Panc1 (cell line): ENCODE results near the gene POLE. TPM values are rescaled to one million over a fixed set of nuclear protein-coding genes. Genes with fewer than 3 reads are reported as not detected.

Source experiments
- ATAC-seq: fragments of 200-7000 bp; cut with Tn5 transposase; 2 replicates; pipeline ENCODE4 v1.9.1; 2020; ENCODE audit warnings: mild to moderate bottlenecking, moderate library complexity
- BruUV-seq: library from RNA; stranded (reverse); fragments of 400-500 nt; replicated peaks from 2 replicates; lab custom pipeline; 2021; lab: Mats Ljungman, UMichigan
- CTCF ChIA-PET: fragments of 300-600 bp; sonication (Branson Sonifier 250); formaldehyde crosslinking; loops from one replicate; lab custom pipeline; 2022; ENCODE audit warnings: antibody characterized with exemption; lab: Charles Lee
- POLR2A ChIA-PET: fragments of 300-600 bp; sonication (Branson Sonifier 250); formaldehyde crosslinking; loops from one replicate; lab custom pipeline; 2022; ENCODE audit warnings: antibody characterized with exemption; lab: Charles Lee
- DNase-seq: peaks from one replicate; pipeline ENCODE4 v3.0.0-alpha.2; 2010; ENCODE audit warnings: low read depth, low spot score
- H3K27ac ChIP-seq: 2 replicates; pipeline ENCODE4 v1.5.1; 2011; ENCODE audit warnings: mild to moderate bottlenecking, low read length, inconsistent platforms
- H3K27me3 ChIP-seq: fragments of 200-500 bp; sonication (Bioruptor generic); 2 replicates; pipeline ENCODE4 v1.6.0; 2014; ENCODE audit warnings: low read length, inconsistent platforms; ENCODE audit not compliant: control insufficient read depth, insufficient read depth
- H3K36me3 ChIP-seq: fragments of 200-500 bp; sonication (Bioruptor generic); 2 replicates; pipeline ENCODE4 v1.5.1; 2014; ENCODE audit warnings: inconsistent platforms, mild to moderate bottlenecking, low read length, moderate library complexity; ENCODE audit not compliant: control insufficient read depth, insufficient read depth
- H3K4me1 ChIP-seq: 2 replicates; pipeline ENCODE4 v1.5.1; 2011; ENCODE audit warnings: inconsistent platforms, mild to moderate bottlenecking, low read length, moderate library complexity; ENCODE audit not compliant: control insufficient read depth, insufficient read depth
- H3K4me3 ChIP-seq, 2 experiments: 2 replicates each; pipeline ENCODE4 v1.5.1; 2011 to 2012; ENCODE audit warnings: low read depth in 2 of 2, low read length in 2 of 2, mild to moderate bottlenecking in 2 of 2, inconsistent platforms in 1 of 2, moderate library complexity in 1 of 2
- H3K9me3 ChIP-seq: fragments of 200-500 bp; sonication (Bioruptor generic); 2 replicates; pipeline ENCODE4 v1.5.1; 2014; ENCODE audit warnings: low read depth, mild to moderate bottlenecking, inconsistent platforms, low read length, moderate library complexity; ENCODE audit not compliant: control insufficient read depth, insufficient read depth
- CTCF ChIP-seq: fragments of 450-650 bp; IDR thresholded peaks from 2 replicates; pipeline ENCODE4 v1.5.1; 2017; ENCODE audit warnings: mild to moderate bottlenecking
- POLR2AphosphoS5 ChIP-seq: IDR thresholded peaks from 2 replicates; pipeline ENCODE4 v1.6.1; 2012; ENCODE audit warnings: mild to moderate bottlenecking, low read depth, low read length, moderate library complexity
- REST ChIP-seq, 2 experiments: IDR thresholded peaks; 2 replicates each; pipeline ENCODE4 v1.6.1; 2011 to 2012; ENCODE audit warnings: low read depth in 2 of 2, control low read depth in 1 of 2, low read length in 1 of 2, mild to moderate bottlenecking in 1 of 2, moderate library complexity in 1 of 2; ENCODE audit not compliant: insufficient read depth in 1 of 2
- SIN3A ChIP-seq: IDR thresholded peaks from 2 replicates; pipeline ENCODE4 v1.6.1; 2012; ENCODE audit warnings: low read depth, mild to moderate bottlenecking, low read length, moderate library complexity, borderline replicate concordance; ENCODE audit not compliant: insufficient read depth
- TCF7L2 ChIP-seq: IDR thresholded peaks from 2 replicates; pipeline ENCODE4 v1.6.1; 2011; ENCODE audit warnings: mild to moderate bottlenecking, low read depth, low read length, inconsistent platforms
- in situ Hi-C: cut with HindIII; loops from 2 replicates; pipeline ENCODE4 v1.10.0; 2016; ENCODE audit warnings: low sequenced_read_pairs, low pct_unique_long_range_greater_than_20kb
- intact Hi-C: fragments of 100-400 bp; cut with micrococcal nuclease; formaldehyde crosslinking; loops from one replicate; pipeline ENCODE4 v1.10.0; 2022; ENCODE audit not compliant: unreplicated experiment
- total RNA-seq: library from RNA; stranded (reverse); gene quantifications from one replicate; pipeline ENCODE4 v1.2.1, GENCODE V29; 2021; ENCODE audit not compliant: unreplicated experiment

POLE gene
- total RNA-seq, 1 experiment from 2014 or later: 112 TPM

GRCh38 chr12:132614861-132615578 is 72.1 kb downstream of the POLE start:
- no peak overlapping the region; the same call in 1 of the 2 replicates for H3K27ac ChIP-seq
- DNase-seq (peak; percentile 63), ATAC-seq (peak; percentile 87)
- ChIA-PET POLR2A (no interaction called here), CTCF (interaction anchor here (0.6 to 1.4 kb wide), 9 partner anchors 14 to 200 kb away, joined by 3 to 10 read pairs (median 4); no protein-coding TSS in a partner anchor)
- H3K9me3 ChIP-seq: no peaks in the 10 kb centered on the region
- intact Hi-C loops (loop anchor here (2.0 kb wide), 1 partner anchor 200 kb away; no protein-coding TSS in a partner anchor), in situ Hi-C loops (no loop called here)
- no peaks in the 10 kb centered on the region for H3K36me3 ChIP-seq
- no TSS peak for BruUV-seq
- H3K27me3 ChIP-seq: peaks cover 6% of the 10 kb centered on the region; the same call in 1 of the 2 replicates
- H3K4me1 ChIP-seq: no peaks in the 10 kb centered on the region
- TF ChIP-seq TCF7L2 (no peak), CTCF (peak; percentile 93), SIN3A (no peak)
- H3K4me3 ChIP-seq: no peak overlapping the region

- BruUV-seq: no TSS peak
- Histone ChIP-seq H3K9me3 (no peaks in the 10 kb centered on the region), H3K4me3 (no peak overlapping the region), H3K27ac (no peak overlapping the region), H3K36me3 (no peaks in the 10 kb centered on the region), H3K27me3 (peaks cover 6% of the 10 kb centered on the region; the same call in 1 of the 2 replicates), H3K4me1 (peaks cover 1% of the 10 kb centered on the region)
- no peak for TF ChIP-seq TCF7L2
- CTCF ChIA-PET: interaction anchor here (1.4 kb wide), 1 partner anchor 199 kb away, joined by 10 read pairs; no protein-coding TSS in a partner anchor
- intact Hi-C loops (loop anchor here (2.0 kb wide), 1 partner anchor 199 kb away; no protein-coding TSS in a partner anchor), in situ Hi-C loops (no loop called here)
- DNase-seq (no peak), ATAC-seq (no peak)
- POLR2A ChIA-PET: no interaction called here
Measured at GRCh38 chr12:132614029-132614428, 73.1 kb downstream of the POLE start.

GRCh38 chr12:132611620-132612019 is 75.5 kb downstream of the POLE start:
- POLR2A ChIA-PET: no interaction called here
- Histone ChIP-seq H3K27ac (no peak overlapping the region), H3K4me3 (no peak overlapping the region), H3K36me3 (no peaks in the 10 kb centered on the region), H3K27me3 (no peaks in the 10 kb centered on the region; the same call in 1 of the 2 replicates), H3K4me1 (peaks cover 23% of the 10 kb centered on the region), H3K9me3 (no peaks in the 10 kb centered on the region)
- DNase-seq (no peak), ATAC-seq (no peak)
- TF ChIP-seq TCF7L2 (no peak), REST (IDR thresholded peaks at IDR 0.05; ENCODE audit: insufficient read depth in 1 of 2, low read depth in 2 of 2, low read length in 1 of 2) (no peak), POLR2AphosphoS5 (no peak), CTCF (no peak), SIN3A (no peak)
- intact Hi-C loops: no loop called here
- CTCF ChIA-PET: no interaction called here
- BruUV-seq: no TSS peak
- in situ Hi-C loops: no loop called here
